H54 (cell line): Measurements from ENCODE around the gene TANGO2.

Experiments
- DNase-seq: peaks from one replicate; pipeline ENCODE4 v3.0.0; 2011; ENCODE audit warnings: low spot score, mixed read lengths; ENCODE audit not compliant: insufficient read length
- FAIRE-seq: peaks from 3 replicates; lab custom pipeline; 2011; peaks lifted over from hg19 to GRCh38; lab: Jason Lieb, UNC
- POLR2A ChIP-seq: IDR thresholded peaks from 2 replicates; pipeline ENCODE4 v1.6.1; 2011; ENCODE audit warnings: low read depth, mild to moderate bottlenecking, low read length

The TANGO2 gene

DNA sequence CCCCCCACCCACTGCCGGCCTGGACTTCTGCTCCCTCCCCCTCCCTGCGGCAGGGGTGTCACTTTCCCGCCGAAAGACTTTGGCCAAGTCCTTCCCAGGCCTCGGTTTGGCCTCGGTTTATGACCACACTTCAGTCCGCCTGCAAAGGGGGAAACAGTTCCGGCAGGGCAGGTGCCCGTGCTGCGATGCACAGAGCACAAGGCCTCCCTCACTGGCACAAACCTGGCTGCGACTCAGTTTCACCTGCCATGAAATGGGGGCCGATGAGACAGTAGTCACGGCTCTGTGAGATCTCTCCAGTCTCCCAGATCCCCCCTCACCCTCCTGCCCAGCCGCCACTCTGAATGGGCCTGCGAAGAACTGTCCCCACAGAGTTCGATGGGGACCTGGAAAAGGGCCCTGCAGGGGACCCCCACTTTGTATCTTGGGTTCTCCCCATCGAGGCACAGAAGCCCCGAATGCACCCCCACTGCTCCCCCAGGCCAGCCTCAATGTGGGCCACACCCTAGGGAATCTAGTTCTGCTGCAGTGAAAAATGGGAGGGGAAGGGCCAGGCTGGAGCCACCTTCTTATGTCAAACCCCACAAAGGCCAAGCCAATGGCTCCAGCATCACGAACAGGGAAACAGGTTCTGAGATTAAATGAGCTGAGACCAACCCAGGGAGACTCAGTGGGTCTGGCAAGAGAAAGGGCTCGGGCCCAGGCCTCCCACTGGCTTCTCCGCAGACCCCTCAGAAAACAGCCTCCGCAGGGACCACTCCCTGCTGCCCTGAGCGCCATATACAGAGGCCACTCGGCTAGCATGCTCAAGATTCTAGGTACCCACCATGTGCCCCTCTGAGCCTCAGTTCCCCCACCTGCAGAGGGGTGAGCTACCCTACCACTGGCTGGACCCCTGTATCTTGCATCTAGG, 33.3 kb upstream of the TANGO2 start:
- no peak for FAIRE-seq
- DNase-seq = no peak
- no peak for TF ChIP-seq POLR2A

DNA sequence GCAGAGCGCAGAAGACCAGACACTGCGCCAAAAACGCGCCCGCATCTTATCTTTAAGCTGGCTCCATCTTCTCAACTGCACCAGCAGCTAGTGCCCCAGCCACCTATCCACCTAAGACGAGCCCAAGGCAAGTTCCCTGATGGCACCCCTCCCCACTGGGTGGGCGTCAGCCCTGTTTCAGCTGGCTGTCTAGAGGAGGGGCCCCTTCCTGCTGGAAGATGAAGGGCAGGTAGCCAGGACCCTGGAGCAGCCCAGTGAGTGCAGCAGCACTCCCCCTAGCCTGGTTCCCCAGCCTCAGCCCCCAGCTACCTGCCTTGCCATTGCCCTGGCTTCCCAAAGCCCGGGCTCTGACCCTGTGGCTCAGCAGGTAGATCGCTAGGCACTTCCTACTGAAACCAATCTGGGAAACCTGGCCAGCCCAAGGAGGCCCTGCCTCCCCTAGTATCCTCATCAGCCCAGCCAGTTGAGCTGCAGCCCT, 32.5 kb upstream of the TANGO2 start:
- no peak for DNase-seq
- TF ChIP-seq POLR2A = no peak
- no peak for FAIRE-seq

DNA sequence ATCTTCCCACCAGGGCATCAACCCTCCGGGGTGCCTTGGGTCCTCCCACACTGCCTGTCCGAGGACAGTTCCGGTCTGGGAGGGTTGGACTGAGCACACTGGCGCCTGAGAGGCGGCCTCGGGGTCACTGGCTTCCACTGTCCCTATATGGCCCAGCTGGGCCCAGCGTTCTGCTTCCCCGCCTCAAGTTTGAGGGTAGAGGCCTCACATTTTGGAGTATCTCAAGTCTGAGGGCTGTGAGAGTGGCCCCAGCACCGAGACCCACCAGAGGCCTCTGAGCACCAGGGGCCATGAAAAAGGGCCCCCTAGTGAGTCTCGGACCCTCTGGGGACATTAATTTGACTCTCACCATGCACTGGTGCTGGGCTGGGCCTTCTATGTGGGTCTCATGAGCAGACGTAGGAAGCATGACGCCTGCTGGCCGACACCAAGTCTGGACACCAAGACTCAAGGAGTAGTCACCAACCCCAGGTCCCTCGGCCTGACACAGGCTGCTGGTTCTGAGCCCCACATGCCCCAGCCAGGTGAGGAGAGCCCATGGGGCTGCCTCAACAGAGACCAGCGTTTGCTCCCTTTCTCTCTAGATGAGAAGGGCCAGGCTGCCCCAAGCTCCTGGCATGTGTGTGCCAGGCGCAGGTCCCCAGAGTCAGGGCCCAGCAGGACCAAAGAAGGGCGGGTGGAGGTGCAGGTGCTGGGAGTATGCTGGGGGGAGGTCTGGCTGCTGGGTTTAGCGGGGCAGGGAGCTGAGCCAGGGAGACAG, 31.8 kb upstream of the TANGO2 start:
- FAIRE-seq = no peak
- no peak for TF ChIP-seq POLR2A
- DNase-seq = no peak

DNA sequence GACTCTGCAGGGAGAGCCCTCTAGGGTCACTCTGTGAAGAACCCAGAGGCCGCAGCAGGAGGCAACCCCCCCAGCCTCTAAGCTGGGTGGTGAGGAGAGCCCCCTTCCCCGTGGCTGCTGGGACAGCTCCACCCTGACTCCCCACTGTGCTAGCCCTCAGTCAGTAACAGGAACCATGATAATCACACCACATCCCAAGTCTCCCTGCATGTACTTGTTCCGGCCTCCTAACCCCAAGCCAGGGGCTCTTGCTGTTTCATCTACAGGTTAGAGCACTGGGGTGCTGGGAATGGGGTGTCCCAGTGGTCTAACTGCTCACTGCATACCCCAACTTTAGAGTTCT, 31.2 kb upstream of the TANGO2 start:
- TF ChIP-seq POLR2A = no peak
- DNase-seq (no peak), FAIRE-seq (no peak)

DNA sequence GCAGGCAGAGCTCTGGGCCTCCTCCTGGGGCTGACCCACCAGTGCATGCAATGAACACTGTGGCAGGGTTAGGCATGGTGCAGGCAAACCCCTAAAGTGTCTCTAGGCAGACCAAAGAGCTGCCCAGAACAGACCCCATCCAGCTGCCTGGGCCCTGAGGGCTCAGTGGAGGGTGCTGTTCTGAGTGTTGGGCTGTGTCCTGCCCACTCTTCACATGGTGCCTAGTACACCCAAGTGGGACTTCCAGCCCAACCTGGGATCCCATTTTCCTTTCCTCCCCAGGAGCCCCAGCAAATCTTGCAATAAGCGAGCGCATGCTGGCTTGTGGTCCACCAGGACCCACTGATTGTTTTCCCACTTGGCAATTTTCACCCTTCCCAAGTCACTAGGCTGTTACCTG, 30.7 kb upstream of the TANGO2 start:
- FAIRE-seq (no peak), DNase-seq (no peak)
- TF ChIP-seq POLR2A = no peak

DNA sequence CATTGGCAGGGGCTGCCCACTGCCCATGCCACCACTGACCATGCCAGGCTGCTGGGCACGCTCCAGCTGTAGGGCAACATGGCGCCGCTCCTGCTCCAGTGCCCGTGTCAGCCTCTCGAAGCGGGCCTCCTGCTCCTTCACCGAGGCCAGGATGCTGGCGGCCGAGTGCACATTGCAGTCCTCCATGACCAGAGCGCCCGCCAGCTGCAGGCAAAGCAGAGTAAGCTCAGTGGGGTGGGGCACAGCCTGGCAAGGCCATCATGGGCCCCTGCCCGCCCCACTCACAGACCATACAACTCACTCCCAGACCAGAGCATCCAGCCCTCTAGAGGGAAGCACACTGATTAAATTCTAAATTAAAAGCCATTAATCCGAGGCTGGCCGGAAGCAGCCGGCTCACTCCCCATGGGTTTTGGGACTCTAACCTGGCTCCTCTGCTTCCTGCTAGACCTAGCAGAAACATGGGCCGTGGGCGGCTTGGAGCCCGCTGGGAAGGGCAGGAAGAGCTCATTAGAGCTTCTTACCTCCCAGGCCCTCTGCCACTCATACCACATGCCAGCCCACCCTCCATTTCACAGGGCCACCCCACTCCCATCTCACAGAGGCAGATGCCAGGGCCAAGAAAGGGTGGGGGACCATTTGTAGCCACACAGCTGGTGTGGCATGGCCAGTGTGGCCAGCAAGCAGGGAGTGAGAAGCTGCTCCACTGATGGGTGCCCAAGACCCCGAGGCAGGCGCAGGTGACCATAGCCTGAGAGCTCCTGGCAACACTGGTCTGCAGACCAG, 30.1 kb upstream of the TANGO2 start:
- DNase-seq (no peak), FAIRE-seq (no peak)
- TF ChIP-seq POLR2A = no peak

DNA sequence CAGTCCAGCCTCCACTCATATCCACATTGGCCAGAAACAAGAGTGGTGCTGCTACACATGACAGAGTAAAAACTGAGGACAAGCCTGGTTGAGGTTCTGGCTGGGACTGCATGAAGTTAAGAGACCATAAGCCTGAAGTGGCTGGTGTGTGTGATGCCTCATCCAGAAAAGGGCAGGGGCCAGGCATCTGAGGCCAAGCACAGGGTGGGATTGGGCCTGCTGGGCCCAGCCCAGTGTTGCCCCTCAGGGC, 29.6 kb upstream of the TANGO2 start:
- FAIRE-seq (no peak), DNase-seq (no peak)
- TF ChIP-seq POLR2A = no peak

DNA sequence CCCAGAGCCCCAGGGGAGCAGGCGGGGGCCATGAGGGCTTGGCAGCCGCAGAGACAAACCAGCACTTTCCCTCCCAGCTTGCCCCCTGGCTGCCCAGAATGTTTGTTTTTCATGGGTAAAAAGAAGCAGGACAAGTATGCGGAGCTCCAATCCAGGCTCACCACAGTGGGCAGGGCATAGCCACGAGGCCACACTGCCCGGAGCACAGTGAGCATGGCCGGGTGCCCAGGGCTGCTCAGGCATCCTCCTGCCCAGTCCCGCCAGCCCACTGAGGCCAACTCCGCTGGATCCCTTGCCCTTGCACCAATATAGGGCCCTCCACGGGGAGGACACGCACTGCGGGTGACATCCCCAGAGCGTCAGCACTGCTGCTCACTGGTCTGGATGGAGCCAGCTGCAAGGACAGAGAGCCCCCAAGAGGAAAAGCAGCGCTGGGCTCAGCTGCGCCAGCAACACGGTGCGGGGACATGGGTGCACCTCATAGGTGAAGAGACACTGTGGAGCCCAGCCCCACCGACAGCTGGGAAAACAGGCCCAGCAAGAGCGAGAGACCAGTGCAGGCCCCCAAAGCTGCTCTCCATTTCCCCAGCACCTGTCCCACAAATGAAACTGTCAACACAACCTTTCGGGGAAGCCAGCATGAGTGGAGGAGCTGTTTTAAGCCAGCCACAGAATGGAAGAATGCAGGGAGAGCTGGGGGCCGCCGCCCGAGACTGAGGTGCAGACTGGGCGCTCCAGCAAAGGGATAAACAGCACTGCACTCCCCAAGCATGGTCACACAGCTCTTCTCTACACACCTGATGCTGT, 29.1 kb upstream of the TANGO2 start:
- FAIRE-seq = no peak
- TF ChIP-seq POLR2A = no peak
- no peak for DNase-seq

DNA sequence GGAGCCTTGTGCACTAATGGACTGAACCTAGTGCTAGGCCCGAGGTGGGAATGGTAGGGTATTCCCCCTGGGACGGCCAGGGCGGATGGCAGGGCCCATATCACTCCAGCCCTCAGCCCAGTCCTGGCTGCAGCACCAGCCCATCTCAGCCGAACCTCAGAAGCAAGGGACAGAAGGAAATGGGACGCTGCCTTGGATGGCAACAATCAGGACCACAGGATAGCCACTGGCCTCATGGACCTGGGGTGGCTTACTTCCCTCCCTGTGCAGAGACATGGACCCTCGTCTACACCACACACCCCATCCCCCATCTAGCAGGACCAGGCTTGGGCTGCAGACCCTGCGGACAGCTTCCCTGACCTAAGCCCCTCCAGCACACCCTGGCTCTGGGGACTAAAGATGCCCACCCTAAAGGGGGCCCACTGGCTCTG, 28.4 kb upstream of the TANGO2 start:
- no peak for TF ChIP-seq POLR2A
- FAIRE-seq = no peak
- DNase-seq = no peak

DNA sequence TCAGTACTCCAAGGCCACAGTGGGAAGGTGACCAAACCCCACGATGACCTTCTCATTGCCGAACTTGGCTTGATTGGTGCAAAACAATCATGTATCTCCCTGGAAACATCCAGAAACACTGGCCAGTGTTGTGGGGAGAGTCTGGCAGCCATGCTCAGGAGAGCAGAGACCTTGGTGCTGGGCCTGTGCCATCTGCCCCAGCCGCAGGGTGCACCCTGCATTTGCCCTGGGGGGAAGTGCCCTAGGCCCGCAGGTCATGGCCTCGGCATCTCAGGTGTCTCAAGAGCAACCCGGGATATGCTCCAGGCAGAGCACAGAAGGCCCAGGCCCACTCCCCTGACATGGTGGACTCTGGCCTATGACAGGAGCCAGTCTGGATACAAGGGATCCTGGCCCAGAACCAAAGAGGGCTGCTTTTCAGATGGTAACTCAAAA, 28.0 kb upstream of the TANGO2 start:
- DNase-seq (no peak), FAIRE-seq (no peak)
- no peak for TF ChIP-seq POLR2A

DNA sequence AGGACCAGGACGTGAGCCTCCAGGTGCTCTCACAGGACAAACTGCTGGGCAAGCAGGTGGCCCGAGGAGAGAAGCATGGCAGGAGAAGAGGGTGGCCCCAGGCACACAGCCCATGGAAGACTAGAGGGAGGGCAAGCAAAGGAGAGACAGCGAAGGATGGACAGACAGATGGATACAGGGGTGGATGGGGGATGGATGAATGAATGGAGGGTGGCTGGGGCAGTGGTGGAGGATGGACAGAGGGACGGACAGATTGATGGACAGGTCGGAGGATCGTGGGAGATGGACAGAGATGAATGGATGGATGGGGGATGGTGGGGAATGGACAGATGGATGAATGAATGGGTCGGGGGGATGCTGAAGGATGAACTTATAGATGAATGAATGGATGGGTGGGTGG, 27.0 kb upstream of the TANGO2 start:
- no peak for TF ChIP-seq POLR2A
- no peak for FAIRE-seq
- DNase-seq = no peak

DNA sequence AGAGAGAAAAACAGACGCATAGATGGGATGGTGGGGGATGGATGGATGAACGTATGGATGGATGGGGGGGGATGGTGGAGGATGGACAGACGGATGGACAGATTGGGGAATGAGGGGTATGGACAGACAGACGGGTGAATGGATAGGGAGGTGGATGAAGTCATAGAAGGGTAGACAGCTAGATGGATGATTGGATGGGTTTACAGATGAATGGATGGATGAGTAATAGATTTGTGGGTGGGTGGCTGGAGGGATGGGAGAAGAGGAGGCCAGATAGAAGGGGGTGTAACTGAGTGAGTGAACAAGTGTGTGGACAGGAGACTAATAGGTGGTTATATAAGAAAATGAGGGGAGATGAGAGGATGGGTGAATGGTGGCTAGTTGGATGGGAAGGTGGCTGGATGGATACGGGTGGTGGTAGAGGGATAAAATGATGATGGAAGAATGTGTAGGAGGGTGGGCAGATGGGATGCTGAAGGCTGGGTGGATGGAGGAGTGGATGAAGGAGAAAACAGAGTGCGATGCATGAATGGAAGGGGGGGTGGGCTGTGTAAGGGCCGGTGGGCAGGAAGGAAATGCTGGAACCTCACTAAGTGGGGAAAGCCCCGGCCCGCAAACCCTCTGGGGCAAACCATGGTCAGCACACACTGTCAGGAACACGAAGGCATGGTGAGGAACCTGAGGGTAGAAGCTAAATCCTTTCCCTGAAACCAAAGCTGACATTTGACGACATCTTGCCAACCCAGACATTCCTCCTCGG, 25.9 kb upstream of the TANGO2 start:
- TF ChIP-seq POLR2A = no peak
- DNase-seq = no peak
- no peak for FAIRE-seq
